ENCODE measurements around the gene FHAD1.
A peak's percentile ranks its signal among the peaks of the same experiment; 100 is the strongest.

The FHAD1 gene

GRCh38 chr1:15309687-15310086 lies 62.7 kb downstream of the FHAD1 start:
- DNase-seq: no peak

- no peak for DNase-seq
Measured at GRCh38 chr1:15310544-15310943, 63.5 kb downstream of the FHAD1 start.

- DNase-seq: no peak
Measured at GRCh38 chr1:15311122-15311822, 64.2 kb downstream of the FHAD1 start.

- DNase-seq: no peak
Measured at GRCh38 chr1:15311880-15312279, 64.9 kb downstream of the FHAD1 start.

GRCh38 chr1:15312626-15313411 lies 65.8 kb downstream of the FHAD1 start:
- no peak for DNase-seq

GRCh38 chr1:15314328-15315281 lies 67.6 kb downstream of the FHAD1 start:
- DNase-seq: no peak

- no peak for DNase-seq
Measured at GRCh38 chr1:15315815-15316214, 68.8 kb downstream of the FHAD1 start.

- no peak for DNase-seq
Measured at GRCh38 chr1:15316510-15316909, 69.5 kb downstream of the FHAD1 start.

GRCh38 chr1:15320267-15320666 lies 73.2 kb downstream of the FHAD1 start:
- DNase-seq: no peak

GRCh38 chr1:15321601-15322000 lies 74.6 kb downstream of the FHAD1 start:
- no peak for DNase-seq

GRCh38 chr1:15322648-15323350 lies 75.8 kb downstream of the FHAD1 start:
- DNase-seq: no peak

- peak; percentile 74 for DNase-seq
Measured at GRCh38 chr1:15323351-15323988, 76.4 kb downstream of the FHAD1 start.

GRCh38 chr1:15323989-15324868 lies 77.2 kb downstream of the FHAD1 start:
- no peak for DNase-seq

GRCh38 chr1:15324869-15325335 lies 77.9 kb downstream of the FHAD1 start:
- no peak for DNase-seq

- DNase-seq: no peak
Measured at GRCh38 chr1:15325375-15326085, 78.5 kb downstream of the FHAD1 start.

GRCh38 chr1:15326691-15327588 lies 79.9 kb downstream of the FHAD1 start:
- DNase-seq: no peak

- DNase-seq: no peak
Measured at GRCh38 chr1:15328351-15329103, 81.5 kb downstream of the FHAD1 start.

- no peak for DNase-seq
Measured at GRCh38 chr1:15329104-15329820, 82.2 kb downstream of the FHAD1 start.
